Endothelial cell of umbilical vein (primary cell): ENCODE measurements around the gene MSX2.

Experiments used
- EZH2 ChIP-seq: IDR thresholded peaks from 2 replicates; pipeline ENCODE4 v1.6.1; 2012; ENCODE audit warnings: borderline replicate concordance, low read depth, mild to moderate bottlenecking, moderate library complexity, low read length, inconsistent platforms; ENCODE audit not compliant: severe bottlenecking
- FOS ChIP-seq: IDR thresholded peaks from 2 replicates; pipeline ENCODE4 v1.6.1; 2011; ENCODE audit warnings: mild to moderate bottlenecking, low read length, moderate library complexity, borderline replicate concordance; ENCODE audit not compliant: insufficient read depth
- TF ChIP-seq, protein P1 (sequence below), 2 donors: IDR thresholded peaks; 1 replicate in 1 of 2; 2 replicates in 1 of 2; pipeline ENCODE4 v1.5.1; 2011; ENCODE audit warnings: low read length in 2 of 2, mild to moderate bottlenecking in 2 of 2, moderate library complexity in 2 of 2, control low read depth in 1 of 2, inconsistent platforms in 1 of 2, low read depth in 1 of 2; ENCODE audit not compliant: insufficient read depth in 1 of 2; ENCODE audit errors: extremely low read depth in 1 of 2

DNA sequence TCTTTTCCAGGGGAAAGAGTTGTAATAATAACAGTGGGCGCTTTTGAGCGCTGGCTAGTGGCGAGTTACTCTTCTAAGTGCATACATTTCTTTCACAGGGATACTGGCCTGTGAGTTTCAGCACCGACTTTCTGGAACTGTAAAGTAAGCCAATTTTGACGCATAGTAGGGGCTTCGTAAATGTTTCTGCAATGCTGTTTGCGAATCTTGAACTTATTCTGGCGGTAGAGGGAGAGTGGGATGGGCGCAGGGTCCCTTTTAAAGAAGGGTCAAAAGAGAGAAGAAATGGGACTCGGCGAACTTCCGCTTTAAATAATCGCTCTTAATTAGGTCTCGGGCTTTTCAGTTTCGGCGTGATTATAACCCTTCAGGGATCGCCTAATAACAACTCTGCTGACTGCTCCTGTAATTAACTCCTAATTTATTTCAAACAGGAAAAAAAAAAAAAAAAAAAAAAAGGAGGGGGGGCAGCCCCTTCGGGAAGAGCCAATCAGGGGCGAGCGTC, 351 bp upstream of the MSX2 start:
- TF ChIP-seq, protein P1, sequence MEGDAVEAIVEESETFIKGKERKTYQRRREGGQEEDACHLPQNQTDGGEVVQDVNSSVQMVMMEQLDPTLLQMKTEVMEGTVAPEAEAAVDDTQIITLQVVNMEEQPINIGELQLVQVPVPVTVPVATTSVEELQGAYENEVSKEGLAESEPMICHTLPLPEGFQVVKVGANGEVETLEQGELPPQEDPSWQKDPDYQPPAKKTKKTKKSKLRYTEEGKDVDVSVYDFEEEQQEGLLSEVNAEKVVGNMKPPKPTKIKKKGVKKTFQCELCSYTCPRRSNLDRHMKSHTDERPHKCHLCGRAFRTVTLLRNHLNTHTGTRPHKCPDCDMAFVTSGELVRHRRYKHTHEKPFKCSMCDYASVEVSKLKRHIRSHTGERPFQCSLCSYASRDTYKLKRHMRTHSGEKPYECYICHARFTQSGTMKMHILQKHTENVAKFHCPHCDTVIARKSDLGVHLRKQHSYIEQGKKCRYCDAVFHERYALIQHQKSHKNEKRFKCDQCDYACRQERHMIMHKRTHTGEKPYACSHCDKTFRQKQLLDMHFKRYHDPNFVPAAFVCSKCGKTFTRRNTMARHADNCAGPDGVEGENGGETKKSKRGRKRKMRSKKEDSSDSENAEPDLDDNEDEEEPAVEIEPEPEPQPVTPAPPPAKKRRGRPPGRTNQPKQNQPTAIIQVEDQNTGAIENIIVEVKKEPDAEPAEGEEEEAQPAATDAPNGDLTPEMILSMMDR (IDR thresholded peaks at IDR 0.05; ENCODE audit: extremely low read depth in 1 of 2, insufficient read depth in 1 of 2, low read depth in 1 of 2, low read length in 2 of 2), result no peak
- TF ChIP-seq EZH2 (no peak), FOS (no peak)
